Osteoblast (primary cell): ENCODE results near the gene NRP2. TPM values are rescaled to one million over a fixed set of nuclear protein-coding genes. Genes with fewer than 3 reads are reported as not detected.

Experiments
- DNase-seq: peaks from one replicate; pipeline ENCODE4 v3.0.0; 2011; ENCODE audit warnings: low spot score, mixed read lengths; ENCODE audit not compliant: insufficient read length; ENCODE audit errors: missing footprints
- H2AFZ ChIP-seq: 2 replicates; pipeline ENCODE4 v1.6.0; 2011; ENCODE audit warnings: mild to moderate bottlenecking, low read length
- H3K27ac ChIP-seq: 2 replicates; pipeline ENCODE4 v1.5.1; 2011; ENCODE audit warnings: mild to moderate bottlenecking, low read depth, low read length, moderate library complexity
- H3K27me3 ChIP-seq: 2 replicates; pipeline ENCODE4 v1.6.0; 2012; ENCODE audit warnings: mild to moderate bottlenecking, control low read depth, inconsistent platforms, low read length, moderate library complexity; ENCODE audit not compliant: insufficient read depth
- H3K36me3 ChIP-seq: 2 replicates; pipeline ENCODE4 v1.5.1; 2011; ENCODE audit warnings: mild to moderate bottlenecking, low read length, control low read depth, moderate library complexity; ENCODE audit not compliant: insufficient read depth
- H3K4me1 ChIP-seq: 2 replicates; pipeline ENCODE4 v1.5.1; 2011; ENCODE audit warnings: mild to moderate bottlenecking, low read length, control low read depth, moderate library complexity; ENCODE audit not compliant: insufficient read depth
- H3K4me2 ChIP-seq: 2 replicates; pipeline ENCODE4 v1.6.0; 2011; ENCODE audit warnings: mild to moderate bottlenecking, low read length; ENCODE audit not compliant: insufficient read depth
- H3K4me3 ChIP-seq: fragments of 200-600 bp; sonication (generic); 3 replicates; pipeline ENCODE4 v1.5.1; 2012; ENCODE audit warnings: mild to moderate bottlenecking, low read length, inconsistent platforms; ENCODE audit not compliant: insufficient read depth
- H3K79me2 ChIP-seq: 2 replicates; pipeline ENCODE4 v1.6.0; 2012; ENCODE audit warnings: mild to moderate bottlenecking, low read length, control low read depth, inconsistent platforms; ENCODE audit not compliant: insufficient read depth
- H3K9me3 ChIP-seq: 2 replicates; pipeline ENCODE4 v1.5.1; 2011; ENCODE audit warnings: low read depth, low read length, control low read depth
- H4K20me1 ChIP-seq: 2 replicates; pipeline ENCODE4 v1.6.0; 2012; ENCODE audit warnings: mild to moderate bottlenecking, low read length, control low read depth; ENCODE audit not compliant: insufficient read depth
- CTCF ChIP-seq: IDR thresholded peaks from 2 replicates; pipeline ENCODE4 v1.5.1; 2011; ENCODE audit warnings: mild to moderate bottlenecking, low read depth, low read length, moderate library complexity; ENCODE audit errors: extremely low read depth
- total RNA-seq: library from RNA; depleted of rRNA; stranded (reverse); fragments of >200 nt; gene quantifications from 2 replicates; pipeline ENCODE4 v1.2.3, GENCODE V29; 2012

NRP2 gene
- total RNA-seq, 1 donor = 183 TPM

GRCh38 chr2:205771666-205772065 is 89.4 kb downstream of the NRP2 start:
- H3K27ac ChIP-seq = no peak overlapping the region
- no peak overlapping the region for H3K4me3 ChIP-seq
- no peaks in the 10 kb centered on the region for H4K20me1 ChIP-seq
- no peaks in the 10 kb centered on the region for H3K27me3 ChIP-seq
- peaks cover 24% of the 10 kb centered on the region for H3K4me1 ChIP-seq
- no peak for TF ChIP-seq CTCF
- no peak for DNase-seq
- H3K9me3 ChIP-seq = no peaks in the 10 kb centered on the region
- no peaks in the 10 kb centered on the region for H3K79me2 ChIP-seq
- H3K4me2 ChIP-seq = no peak overlapping the region
- H2AFZ ChIP-seq = no peak overlapping the region
- H3K36me3 ChIP-seq = peaks cover 42% of the 10 kb centered on the region

- no peak overlapping the region for H3K27ac ChIP-seq
- peaks cover 24% of the 10 kb centered on the region for H3K4me1 ChIP-seq
- H3K4me3 ChIP-seq = no peak overlapping the region
- no peaks in the 10 kb centered on the region for H3K27me3 ChIP-seq
- peaks cover 38% of the 10 kb centered on the region for H3K36me3 ChIP-seq
- no peak for DNase-seq
- no peaks in the 10 kb centered on the region for H4K20me1 ChIP-seq
- TF ChIP-seq CTCF = no peak
- H3K4me2 ChIP-seq = no peak overlapping the region
- no peaks in the 10 kb centered on the region for H3K9me3 ChIP-seq
- H3K79me2 ChIP-seq = no peaks in the 10 kb centered on the region
- no peak overlapping the region for H2AFZ ChIP-seq
These were observed 90.7 kb downstream of the NRP2 start for GRCh38 chr2:205772983-205773382.

GRCh38 chr2:205773989-205774388 is 91.7 kb downstream of the NRP2 start:
- no peak overlapping the region for H2AFZ ChIP-seq
- peaks cover 18% of the 10 kb centered on the region for H3K4me1 ChIP-seq
- no peak for TF ChIP-seq CTCF
- DNase-seq = no peak
- no peaks in the 10 kb centered on the region for H3K27me3 ChIP-seq
- no peaks in the 10 kb centered on the region for H3K79me2 ChIP-seq
- H3K27ac ChIP-seq = no peak overlapping the region
- no peaks in the 10 kb centered on the region for H3K9me3 ChIP-seq
- H3K36me3 ChIP-seq = peaks cover 31% of the 10 kb centered on the region
- no peak overlapping the region for H3K4me3 ChIP-seq
- H3K4me2 ChIP-seq = no peak overlapping the region
- no peaks in the 10 kb centered on the region for H4K20me1 ChIP-seq

- H3K27me3 ChIP-seq = no peaks in the 10 kb centered on the region
- H2AFZ ChIP-seq = no peak overlapping the region
- no peak for DNase-seq
- no peaks in the 10 kb centered on the region for H4K20me1 ChIP-seq
- peaks cover 6% of the 10 kb centered on the region for H3K4me1 ChIP-seq
- peaks cover 29% of the 10 kb centered on the region for H3K36me3 ChIP-seq
- H3K4me3 ChIP-seq = no peak overlapping the region
- no peak for TF ChIP-seq CTCF
- H3K9me3 ChIP-seq = no peaks in the 10 kb centered on the region
- H3K4me2 ChIP-seq = no peak overlapping the region
- H3K79me2 ChIP-seq = no peaks in the 10 kb centered on the region
- no peak overlapping the region for H3K27ac ChIP-seq
These were observed 93.0 kb downstream of the NRP2 start for GRCh38 chr2:205775097-205775877.
